KOPT-K1 (cell line): ENCODE data around the gene DYSF.

Experiments
- H3K27ac ChIP-seq: fragments of 200-600 bp; sonication (generic); 2 replicates; pipeline ENCODE4 v1.5.1; 2016; ENCODE audit warnings: antibody characterized with exemption, mild to moderate bottlenecking, low read depth, low read length; ENCODE audit not compliant: poor library complexity, severe bottlenecking
- H3K36me3 ChIP-seq: fragments of 200-600 bp; sonication (generic); 2 replicates; pipeline ENCODE4 v1.5.1; 2017; ENCODE audit warnings: antibody characterized with exemption, mild to moderate bottlenecking, low read length, moderate library complexity; ENCODE audit not compliant: insufficient read depth
- H3K9me3 ChIP-seq: fragments of 200-600 bp; sonication (generic); 2 replicates; pipeline ENCODE4 v1.5.1; 2017; ENCODE audit warnings: antibody characterized with exemption, low read length, mild to moderate bottlenecking; ENCODE audit not compliant: insufficient read depth, poor library complexity, severe bottlenecking

Gene DYSF

GRCh38 chr2:71697106-71698004 is 244.0 kb downstream of the DYSF start:
- no peaks in the 10 kb centered on the region for H3K9me3 ChIP-seq

GRCh38 chr2:71699428-71699827 is 246.1 kb downstream of the DYSF start:
- Histone ChIP-seq H3K27ac (no peak overlapping the region), H3K9me3 (no peaks in the 10 kb centered on the region)

More at GRCh38 chr2:71697106-71698004, 244.0 kb downstream of the DYSF start:
- Histone ChIP-seq H3K27ac (no peak overlapping the region), H3K36me3 (no peaks in the 10 kb centered on the region)

GRCh38 chr2:71700041-71700657 is 246.8 kb downstream of the DYSF start:
- Histone ChIP-seq H3K9me3 (no peaks in the 10 kb centered on the region), H3K27ac (no peak overlapping the region), H3K36me3 (no peaks in the 10 kb centered on the region)

More at GRCh38 chr2:71699428-71699827, 246.1 kb downstream of the DYSF start:
- H3K36me3 ChIP-seq, result no peaks in the 10 kb centered on the region

- H3K27ac ChIP-seq, result no peak overlapping the region
- no peaks in the 10 kb centered on the region for H3K9me3 ChIP-seq
- H3K36me3 ChIP-seq, result no peaks in the 10 kb centered on the region
Observed at GRCh38 chr2:71700658-71701397, 247.5 kb downstream of the DYSF start.

GRCh38 chr2:71702071-71702970 is 249.0 kb downstream of the DYSF start:
- Histone ChIP-seq H3K9me3 (no peaks in the 10 kb centered on the region), H3K27ac (no peak overlapping the region), H3K36me3 (no peaks in the 10 kb centered on the region)

GRCh38 chr2:71702971-71703898 is 249.9 kb downstream of the DYSF start:
- Histone ChIP-seq H3K36me3 (no peaks in the 10 kb centered on the region), H3K27ac (no peak overlapping the region), H3K9me3 (no peaks in the 10 kb centered on the region)

GRCh38 chr2:71704131-71704561 is 250.8 kb downstream of the DYSF start:
- H3K9me3 ChIP-seq, result no peaks in the 10 kb centered on the region
- no peaks in the 10 kb centered on the region for H3K36me3 ChIP-seq
- H3K27ac ChIP-seq, result no peak overlapping the region

- no peak overlapping the region for H3K27ac ChIP-seq
- H3K9me3 ChIP-seq, result no peaks in the 10 kb centered on the region
- no peaks in the 10 kb centered on the region for H3K36me3 ChIP-seq
Observed at GRCh38 chr2:71704688-71705087, 251.3 kb downstream of the DYSF start.

GRCh38 chr2:71705171-71705960 is 252.0 kb downstream of the DYSF start:
- Histone ChIP-seq H3K36me3 (no peaks in the 10 kb centered on the region), H3K9me3 (no peaks in the 10 kb centered on the region), H3K27ac (no peak overlapping the region)

GRCh38 chr2:71706121-71706520 is 252.8 kb downstream of the DYSF start:
- Histone ChIP-seq H3K9me3 (no peaks in the 10 kb centered on the region), H3K36me3 (no peaks in the 10 kb centered on the region)

GRCh38 chr2:71706836-71707235 is 253.5 kb downstream of the DYSF start:
- H3K27ac ChIP-seq, result no peak overlapping the region
- no peaks in the 10 kb centered on the region for H3K36me3 ChIP-seq
- no peaks in the 10 kb centered on the region for H3K9me3 ChIP-seq

More at GRCh38 chr2:71706121-71706520, 252.8 kb downstream of the DYSF start:
- no peak overlapping the region for H3K27ac ChIP-seq

- Histone ChIP-seq H3K36me3 (no peaks in the 10 kb centered on the region), H3K27ac (no peak overlapping the region), H3K9me3 (no peaks in the 10 kb centered on the region)
Observed at GRCh38 chr2:71710367-71711132, 257.2 kb downstream of the DYSF start.
